Lower leg skin (tissue), 3 donors: ENCODE data around the gene NFIB.

Experiments used
- CTCF ChIP-seq, 3 donors: fragments of 450-650 bp; IDR thresholded peaks; one replicate each; pipeline ENCODE4 v1.5.1; 2016; ENCODE audit warnings: antibody characterized with exemption in 3 of 3, mild to moderate bottlenecking in 3 of 3, moderate library complexity in 2 of 3
- POLR2A ChIP-seq, 2 donors: fragments of 450-650 bp; IDR thresholded peaks; one replicate each; pipeline ENCODE4 v1.6.1; 2016 to 2017; ENCODE audit warnings: antibody characterized with exemption in 2 of 2, mild to moderate bottlenecking in 1 of 2, moderate library complexity in 1 of 2

GRCh38 chr9:14086495-14086894, 227.4 kb downstream of the NFIB start:
- TF ChIP-seq CTCF (IDR thresholded peaks at IDR 0.05) (no peak), POLR2A (IDR thresholded peaks at IDR 0.05) (no peak)
